Endothelial cell of umbilical vein (primary cell): ENCODE measurements around the gene ZC3H14.
A peak's percentile ranks its signal among the peaks of the same experiment; 100 is the strongest.

Source experiments
- CTCF ChIP-seq, 2 donors: IDR thresholded peaks; 1 replicate in 1 of 2; 2 replicates in 1 of 2; pipeline ENCODE4 v1.5.1; 2011; ENCODE audit warnings: low read length in 2 of 2, mild to moderate bottlenecking in 2 of 2, moderate library complexity in 2 of 2, control low read depth in 1 of 2, inconsistent platforms in 1 of 2, low read depth in 1 of 2; ENCODE audit not compliant: insufficient read depth in 1 of 2; ENCODE audit errors: extremely low read depth in 1 of 2
- MAX ChIP-seq: IDR thresholded peaks from 2 replicates; pipeline ENCODE4 v1.6.1; 2011; ENCODE audit not compliant: insufficient read depth, insufficient read length
- MYC ChIP-seq: IDR thresholded peaks from one replicate; pipeline ENCODE4 v1.6.1; 2011; ENCODE audit warnings: mild to moderate bottlenecking, low read depth, low read length
- POLR2A ChIP-seq: IDR thresholded peaks from 2 replicates; pipeline ENCODE4 v1.6.1; 2012; ENCODE audit warnings: low read depth, mild to moderate bottlenecking, control low read depth, low read length
- POLR2AphosphoS5 ChIP-seq: IDR thresholded peaks from 2 replicates; pipeline ENCODE4 v1.6.1; 2012; ENCODE audit warnings: low read depth, mild to moderate bottlenecking, control low read depth, low read length, moderate library complexity; ENCODE audit not compliant: insufficient read depth

GRCh38 chr14:88613552-88614010, 50.7 kb downstream of the ZC3H14 start:
- TF ChIP-seq MAX (no peak), CTCF (IDR thresholded peaks at IDR 0.05; ENCODE audit: extremely low read depth in 1 of 2, insufficient read depth in 1 of 2, low read depth in 1 of 2, low read length in 2 of 2) (no peak), POLR2AphosphoS5 (peak; percentile 58), POLR2A (no peak), MYC (no peak)
